ENCODE results near the gene ANO4.
"Not testable (repeated sequence)": the region's sequence is repeated elsewhere in the genome, so short reads cannot be mapped to it uniquely, and the experiment has no call there.

The ANO4 gene

DNA sequence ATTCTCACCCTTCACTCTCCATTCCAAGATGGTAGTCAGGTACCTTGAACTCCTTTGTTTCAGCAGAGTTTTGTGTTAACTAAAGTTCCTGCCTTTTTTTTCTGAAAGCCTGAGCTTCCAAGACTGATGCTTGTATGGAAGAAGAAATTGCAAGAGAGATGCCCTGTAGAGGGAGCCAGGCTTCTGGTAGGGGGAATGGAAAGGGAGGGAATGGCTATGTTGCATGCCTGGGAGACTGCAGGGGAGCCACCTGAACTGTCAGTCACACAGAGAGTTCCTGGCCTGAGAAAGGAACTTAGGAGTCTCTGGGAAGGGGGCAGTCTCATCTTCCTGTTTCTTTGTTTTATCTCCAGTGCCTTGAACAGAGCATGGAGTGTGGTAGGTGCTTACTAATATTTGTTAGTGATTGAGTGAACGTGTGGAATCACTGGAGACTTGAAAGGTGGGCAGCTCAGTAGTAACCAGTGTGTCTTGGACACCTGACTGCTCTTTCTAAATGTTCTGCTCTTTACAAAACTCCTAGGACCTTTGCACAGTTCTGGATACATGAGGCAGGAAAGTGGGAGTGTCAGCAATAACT, 132.2 kb downstream of the ANO4 start:
- TF ChIP-seq, protein P1, sequence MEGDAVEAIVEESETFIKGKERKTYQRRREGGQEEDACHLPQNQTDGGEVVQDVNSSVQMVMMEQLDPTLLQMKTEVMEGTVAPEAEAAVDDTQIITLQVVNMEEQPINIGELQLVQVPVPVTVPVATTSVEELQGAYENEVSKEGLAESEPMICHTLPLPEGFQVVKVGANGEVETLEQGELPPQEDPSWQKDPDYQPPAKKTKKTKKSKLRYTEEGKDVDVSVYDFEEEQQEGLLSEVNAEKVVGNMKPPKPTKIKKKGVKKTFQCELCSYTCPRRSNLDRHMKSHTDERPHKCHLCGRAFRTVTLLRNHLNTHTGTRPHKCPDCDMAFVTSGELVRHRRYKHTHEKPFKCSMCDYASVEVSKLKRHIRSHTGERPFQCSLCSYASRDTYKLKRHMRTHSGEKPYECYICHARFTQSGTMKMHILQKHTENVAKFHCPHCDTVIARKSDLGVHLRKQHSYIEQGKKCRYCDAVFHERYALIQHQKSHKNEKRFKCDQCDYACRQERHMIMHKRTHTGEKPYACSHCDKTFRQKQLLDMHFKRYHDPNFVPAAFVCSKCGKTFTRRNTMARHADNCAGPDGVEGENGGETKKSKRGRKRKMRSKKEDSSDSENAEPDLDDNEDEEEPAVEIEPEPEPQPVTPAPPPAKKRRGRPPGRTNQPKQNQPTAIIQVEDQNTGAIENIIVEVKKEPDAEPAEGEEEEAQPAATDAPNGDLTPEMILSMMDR (IDR thresholded peaks at IDR 0.05; ENCODE audit: low read depth, low read length), result peak; percentile 39
- DNase-seq (ENCODE audit: low read depth in 2 of 2), result peak; percentile 20 to 46

DNA sequence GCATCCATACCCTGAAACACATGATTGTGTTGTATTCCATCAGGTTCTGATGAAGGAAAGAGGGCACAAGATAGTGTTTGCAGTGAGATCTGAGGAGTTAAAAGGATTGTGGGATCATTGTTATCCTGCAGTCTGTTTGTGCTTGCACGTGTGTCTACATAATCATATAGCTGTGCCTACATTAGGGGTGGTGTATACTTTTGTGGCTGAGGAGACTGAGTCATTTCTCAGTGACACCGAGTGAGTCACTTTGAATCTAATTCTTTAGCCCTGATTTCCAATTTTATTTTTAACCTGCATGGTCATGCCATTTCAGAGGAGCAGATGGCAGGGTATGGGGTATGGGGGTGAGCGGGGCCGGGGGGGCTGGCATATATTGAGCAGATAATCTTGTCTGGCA, 133.2 kb downstream of the ANO4 start:
- DNase-seq (ENCODE audit: low read depth in 2 of 2), result peak in 1 of 2 donors; percentile 75
- TF ChIP-seq, protein P1 (IDR thresholded peaks at IDR 0.05; ENCODE audit: low read depth, low read length), result no peak
- H3K4me3 ChIP-seq (replicated peaks in 1 of 2; ENCODE audit: low read depth in 2 of 2, low read length in 2 of 2), result no peak overlapping the region

More for the DNA sequence above, 132.2 kb downstream of the ANO4 start:
- H3K4me3 ChIP-seq (replicated peaks in 1 of 2; ENCODE audit: low read depth in 2 of 2, low read length in 2 of 2), result no peak overlapping the region

DNA sequence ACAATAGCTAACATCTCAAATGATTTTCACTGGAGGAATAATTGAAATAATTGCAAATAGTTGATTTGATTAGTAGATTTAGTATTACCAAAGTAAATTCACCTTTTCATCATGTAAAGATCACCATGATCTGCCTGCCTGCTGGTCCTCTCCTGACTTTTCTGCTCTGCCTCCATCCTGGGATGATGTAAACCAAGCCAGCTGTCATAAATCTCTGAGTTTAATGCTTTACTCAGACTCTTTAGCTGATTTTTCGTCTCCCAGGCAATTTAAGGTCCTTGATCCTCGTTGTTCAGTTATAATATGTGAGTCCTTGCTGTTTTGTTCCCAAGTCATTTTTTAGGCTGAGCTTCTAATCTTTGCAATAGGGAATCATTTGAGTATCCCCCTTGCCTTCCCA, 138.0 kb downstream of the ANO4 start:
- TF ChIP-seq, protein P1 (IDR thresholded peaks at IDR 0.05; ENCODE audit: low read depth, low read length), result no peak
- no peak for DNase-seq (ENCODE audit: low read depth in 2 of 2)
- no peak overlapping the region for H3K4me3 ChIP-seq (replicated peaks in 1 of 2; ENCODE audit: low read depth in 2 of 2, low read length in 2 of 2)

DNA sequence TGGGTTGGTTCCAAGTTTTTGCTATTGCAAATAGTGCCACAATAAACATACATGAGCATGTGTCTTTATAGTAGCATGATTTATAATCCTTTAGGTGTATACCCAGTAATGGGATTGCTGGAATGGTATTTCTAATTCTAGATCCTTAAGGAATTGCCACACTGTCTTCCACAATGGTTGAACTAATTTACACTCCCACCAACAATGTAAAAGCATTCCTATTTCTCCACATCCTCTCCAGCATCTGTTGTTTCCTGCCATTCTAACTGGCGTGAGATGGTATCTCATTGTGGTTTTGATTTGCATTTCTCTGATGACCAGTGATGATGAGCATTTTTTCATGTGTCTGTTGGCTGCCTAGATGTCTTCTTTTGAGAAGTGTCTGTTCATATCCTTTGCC, 139.0 kb downstream of the ANO4 start:
- not testable (repeated sequence) for DNase-seq (ENCODE audit: low read depth in 2 of 2); H3K4me3 ChIP-seq (replicated peaks in 1 of 2; ENCODE audit: low read depth in 2 of 2, low read length in 2 of 2)

GRCh38 chr12:100935929-100936328, 141.4 kb downstream of the ANO4 start:
- TF ChIP-seq, protein P1 (IDR thresholded peaks at IDR 0.05; ENCODE audit: low read depth, low read length), result no peak
- no peak overlapping the region for H3K4me3 ChIP-seq (replicated peaks in 1 of 2; ENCODE audit: low read depth in 2 of 2, low read length in 2 of 2)
- no peak for DNase-seq (ENCODE audit: low read depth in 2 of 2)

DNA sequence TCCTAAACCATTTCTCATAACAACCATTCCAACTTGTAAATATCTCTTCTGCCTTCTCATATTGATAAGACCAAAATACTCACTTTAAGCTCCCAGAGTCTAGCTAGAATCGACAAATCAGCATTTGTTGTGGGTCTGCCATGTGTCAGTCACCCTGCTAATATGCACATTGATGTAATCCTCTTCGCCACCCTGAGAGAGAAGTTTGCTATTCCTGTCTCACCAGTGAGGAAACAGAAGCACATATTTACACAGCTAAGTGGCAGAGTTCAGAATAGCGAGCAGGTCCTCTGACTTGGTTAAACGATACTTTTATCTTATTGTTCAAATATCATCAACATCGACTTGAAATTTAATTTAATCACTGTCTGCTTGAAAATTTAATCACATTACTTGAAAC, 142.1 kb downstream of the ANO4 start:
- TF ChIP-seq, protein P1 (IDR thresholded peaks at IDR 0.05; ENCODE audit: low read depth, low read length), result no peak
- H3K4me3 ChIP-seq (replicated peaks in 1 of 2; ENCODE audit: low read depth in 2 of 2, low read length in 2 of 2), result no peak overlapping the region
- no peak for DNase-seq (ENCODE audit: low read depth in 2 of 2)

DNA sequence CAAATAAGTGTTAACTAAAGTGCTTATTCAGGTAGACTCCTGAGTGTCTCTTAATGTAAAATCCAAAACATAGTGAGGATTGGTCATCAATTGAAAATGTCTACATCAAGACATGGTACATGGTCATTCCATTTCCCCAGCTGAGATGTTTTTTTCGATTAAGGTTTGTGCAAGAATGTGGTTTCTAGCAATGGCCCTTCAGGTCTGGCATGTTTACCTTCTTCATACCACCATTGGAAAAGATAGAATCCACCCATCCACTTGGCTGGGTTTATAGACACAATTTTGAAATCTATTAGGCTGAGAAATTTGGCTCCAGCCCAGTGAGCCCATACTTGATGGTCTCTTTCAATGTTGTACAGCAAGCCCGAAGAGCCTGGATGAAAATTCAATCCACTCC, 145.9 kb downstream of the ANO4 start:
- TF ChIP-seq, protein P1 (IDR thresholded peaks at IDR 0.05; ENCODE audit: low read depth, low read length), result no peak
- DNase-seq (ENCODE audit: low read depth in 2 of 2), result no peak
- no peak overlapping the region for H3K4me3 ChIP-seq (replicated peaks in 1 of 2; ENCODE audit: low read depth in 2 of 2, low read length in 2 of 2)

Data from cardiac fibroblast (primary cell).